GM23338 (cell line): Measurements from ENCODE around the gene PPP4R1. TPM values are rescaled to one million over a fixed set of nuclear protein-coding genes. Genes with fewer than 3 reads are reported as not detected.

Experiments used
- ATAC-seq: fragments of 200-7000 bp; cut with Tn5 transposase; 3 replicates; pipeline ENCODE4 v1.9.1; 2020
- DNase-seq: peaks from one replicate; pipeline ENCODE4 v3.0.0-alpha.2; 2015; ENCODE audit warnings: low spot score
- H2AFZ ChIP-seq: fragments of 200-600 bp; sonication (generic); 2 replicates; pipeline ENCODE4 v1.8.0; 2016; ENCODE audit warnings: antibody characterized with exemption, mild to moderate bottlenecking, moderate library complexity
- H3F3A ChIP-seq: fragments of 200-600 bp; sonication (generic); replicated peaks from 2 replicates; pipeline ENCODE4 v1.8.0; 2017; ENCODE audit warnings: antibody characterized with exemption, mixed run types, low read depth
- H3K27ac ChIP-seq: fragments of 200-600 bp; sonication (generic); 2 replicates; pipeline ENCODE4 v1.6.1; 2016; ENCODE audit warnings: low read depth
- H3K27me3 ChIP-seq: fragments of 200-600 bp; sonication (generic); 2 replicates; pipeline ENCODE4 v1.8.0; 2016; ENCODE audit warnings: mild to moderate bottlenecking, mixed run types, moderate library complexity; ENCODE audit not compliant: insufficient read depth
- H3K36me3 ChIP-seq: fragments of 200-600 bp; sonication (generic); 2 replicates; pipeline ENCODE4 v1.8.0; 2016; ENCODE audit warnings: mild to moderate bottlenecking; ENCODE audit not compliant: insufficient read depth
- H3K4me1 ChIP-seq: fragments of 200-600 bp; sonication (generic); 2 replicates; pipeline ENCODE4 v1.8.0; 2016; ENCODE audit warnings: mild to moderate bottlenecking, moderate library complexity; ENCODE audit not compliant: insufficient read depth
- H3K4me2 ChIP-seq: fragments of 200-600 bp; sonication (generic); 2 replicates; pipeline ENCODE4 v1.7.1; 2017; ENCODE audit warnings: mixed run types
- H3K4me3 ChIP-seq: fragments of 200-600 bp; sonication (generic); 2 replicates; pipeline ENCODE4 v1.6.1; 2016; ENCODE audit warnings: mixed run types
- H3K79me2 ChIP-seq: fragments of 200-600 bp; sonication (generic); replicated peaks from 2 replicates; pipeline ENCODE4 v1.8.0; 2017; ENCODE audit warnings: mild to moderate bottlenecking; ENCODE audit not compliant: insufficient read depth
- H3K9me2 ChIP-seq: fragments of 200-600 bp; sonication (generic); 2 replicates; pipeline ENCODE4 v1.8.0; 2017; ENCODE audit not compliant: insufficient read depth
- H4K20me1 ChIP-seq: fragments of 200-600 bp; sonication (generic); replicated peaks from 2 replicates; pipeline ENCODE4 v1.8.0; 2017; ENCODE audit warnings: mild to moderate bottlenecking; ENCODE audit not compliant: insufficient read depth
- H3K27ac Mint-ChIP-seq: 2 replicates; pipeline ENCODE4 v1.8.0; 2020; ENCODE audit warnings: inconsistent platforms, mild to moderate bottlenecking, moderate library complexity, mixed read lengths
- H3K27me3 Mint-ChIP-seq: 3 replicates; pipeline ENCODE4 v1.8.0; 2022; ENCODE audit warnings: low read depth, mild to moderate bottlenecking, moderate library complexity, mixed read lengths, inconsistent platforms; ENCODE audit not compliant: insufficient read depth, poor library complexity
- H3K36me3 Mint-ChIP-seq: 3 replicates; pipeline ENCODE4 v1.8.0; 2021; ENCODE audit warnings: low read depth, mild to moderate bottlenecking, inconsistent platforms, moderate library complexity, mixed read lengths
- H3K4me1 Mint-ChIP-seq: 3 replicates; pipeline ENCODE4 v1.8.0; 2020; ENCODE audit warnings: mild to moderate bottlenecking, inconsistent platforms, mixed read lengths
- H3K4me3 Mint-ChIP-seq: 3 replicates; pipeline ENCODE4 v1.8.0; 2021; ENCODE audit warnings: moderate library complexity, mild to moderate bottlenecking, inconsistent platforms, mixed read lengths
- H3K9me3 Mint-ChIP-seq: 3 replicates; pipeline ENCODE4 v1.8.0; 2020; ENCODE audit warnings: moderate library complexity, mild to moderate bottlenecking, inconsistent platforms, mixed read lengths
- CREB1 ChIP-seq: fragments of 250-450 bp; sonication (Bioruptor Pico); IDR thresholded peaks from 2 replicates; pipeline ENCODE4 v1.5.0; 2020; ENCODE audit warnings: low read depth, mild to moderate bottlenecking, moderate library complexity
- CTCF ChIP-seq, 2 experiments: fragments of 200-600 bp in 1 of 2; sonication (generic) in 1 of 2; conservative IDR thresholded peaks; 2 replicates each; pipeline versions ENCODE4 v1.5.1 to v1.6.1; 2016 to 2017; ENCODE audit warnings: antibody characterized with exemption in 2 of 2, low read depth in 2 of 2, mild to moderate bottlenecking in 2 of 2, moderate library complexity in 1 of 2
- ETS1 ChIP-seq: IDR thresholded peaks from 2 replicates; pipeline ENCODE4 v1.6.1; 2016; ENCODE audit warnings: antibody characterized with exemption
- EZH2 ChIP-seq: fragments of 200-600 bp; sonication (generic); IDR thresholded peaks from one replicate; pipeline ENCODE4 v1.8.0; 2017; ENCODE audit warnings: antibody characterized with exemption, mild to moderate bottlenecking, low read depth; ENCODE audit not compliant: unreplicated experiment
- EZH2phosphoT487 ChIP-seq: fragments of 200-600 bp; sonication (generic); IDR thresholded peaks from one replicate; pipeline ENCODE4 v1.8.1; 2018; ENCODE audit warnings: antibody characterized with exemption; ENCODE audit not compliant: unreplicated experiment
- JUNB ChIP-seq: IDR thresholded peaks from one replicate; pipeline ENCODE4 v1.6.1; 2016; ENCODE audit warnings: antibody characterized with exemption; ENCODE audit not compliant: unreplicated experiment
- STAT1 ChIP-seq: IDR thresholded peaks from one replicate; pipeline ENCODE4 v1.6.1; 2016; ENCODE audit warnings: antibody characterized with exemption; ENCODE audit not compliant: unreplicated experiment
- ZNF114 ChIP-seq: fragments of 250-450 bp; sonication (Bioruptor Pico); IDR thresholded peaks from 2 replicates; pipeline ENCODE4 v1.5.0; 2020; ENCODE audit warnings: mild to moderate bottlenecking, moderate library complexity
- ZNF331 ChIP-seq: fragments of 250-450 bp; sonication (Bioruptor Pico); IDR thresholded peaks from 2 replicates; pipeline ENCODE4 v1.5.0; 2020; ENCODE audit warnings: low read depth, mild to moderate bottlenecking, moderate library complexity
- ZNF462 ChIP-seq: fragments of 250-450 bp; sonication (Bioruptor Pico); IDR thresholded peaks from 2 replicates; pipeline ENCODE4 v1.5.0; 2020; ENCODE audit warnings: mild to moderate bottlenecking, moderate library complexity
- polyA plus RNA-seq: library from polyadenylated mRNA; unstranded; fragments of >200 nt; fragmentation: Nextera tagmentation; extraction: Ambion mirVana; gene quantifications from 2 replicates; pipeline ENCODE4 v1.2.1, GENCODE V29; 2016
- total RNA-seq: library from RNA; depleted of rRNA; stranded (reverse); fragments of >200 nt; shearing (Covaris generic); gene quantifications from 2 replicates; pipeline ENCODE4 v1.2.3, GENCODE V29; 2014

Gene PPP4R1
- total and polyA plus RNA-seq, 2 experiments from 2014 or later = 18.1 to 79.4 TPM

- no peaks in the 10 kb centered on the region for H3K9me2 ChIP-seq
- no peaks in the 10 kb centered on the region for H4K20me1 ChIP-seq
- Mint-ChIP-seq H3K4me1 (no peaks in the 10 kb centered on the region), H3K27me3 (peaks cover 4% of the 10 kb centered on the region), H3K27ac (no peak overlapping the region), H3K4me3 (no peak overlapping the region), H3K36me3 (no peaks in the 10 kb centered on the region), H3K9me3 (no peaks in the 10 kb centered on the region)
- H3K79me2 ChIP-seq = no peaks in the 10 kb centered on the region
- H3K27ac ChIP-seq = no peak overlapping the region
- DNase-seq = no peak
- H3F3A ChIP-seq = no peaks in the 10 kb centered on the region
- H3K4me3 ChIP-seq = no peak overlapping the region
- H3K36me3 ChIP-seq = no peaks in the 10 kb centered on the region
- H3K27me3 ChIP-seq = no peaks in the 10 kb centered on the region
- H2AFZ ChIP-seq = 0 out of 2 replicates have a peak overlapping the region, but pooled peaks have one; percentile 56
- ATAC-seq = no peak
- TF ChIP-seq ZNF331 (no peak), CREB1 (no peak), ZNF114 (CRISPR knock-in tag) (no peak), JUNB (no peak), EZH2phosphoT487 (no peak), EZH2 (no peak), STAT1 (no peak), ETS1 (no peak), CTCF (conservative IDR thresholded peaks at IDR 0.05; ENCODE audit: low read depth in 2 of 2) (no peak), ZNF462 (no peak)
- H3K4me2 ChIP-seq = no peak overlapping the region
- H3K4me1 ChIP-seq = no peaks in the 10 kb centered on the region
Observed at GRCh38 chr18:9658087-9658641, 43.8 kb upstream of the PPP4R1 start.
